Heart left ventricle (tissue), 16 donors: Measurements from ENCODE around the gene ISM1. TPM values are rescaled to one million over a fixed set of nuclear protein-coding genes. Genes with fewer than 3 reads are reported as not detected.

ENCODE experiments used
- ATAC-seq, 4 donors: fragments of 200-7000 bp; cut with Tn5 transposase; one replicate each; pipeline ENCODE4 v1.9.1; 2020 to 2022; ENCODE audit warnings: moderate library complexity in 4 of 4, mild to moderate bottlenecking in 3 of 4, moderate number of reproducible peaks in 1 of 4
- DNase-seq, 5 donors: peaks; one replicate each; pipeline ENCODE4 v3.0.0-alpha.2; 2020
- H3K27ac ChIP-seq, 12 donors: fragments of 200-600 bp; sonication (generic) in 4 of 12; one replicate each; pipeline versions ENCODE4 v1.5.0 to v1.8.0; 2016 to 2022; ENCODE audit warnings: mild to moderate bottlenecking in 2 of 12
- H3K27me3 ChIP-seq, 9 donors: fragments of 200-600 bp; sonication (generic) in 2 of 9; one replicate each; pipeline versions ENCODE4 v1.5.1 to v1.8.0; 2016 to 2022; ENCODE audit warnings: mild to moderate bottlenecking in 3 of 9
- H3K36me3 ChIP-seq, 9 donors: fragments of 200-600 bp; sonication (generic) in 2 of 9; one replicate each; pipeline versions ENCODE4 v1.5.0 to v1.8.0; 2018 to 2022; ENCODE audit warnings: mild to moderate bottlenecking in 2 of 9
- H3K4me1 ChIP-seq, 12 donors: fragments of 200-600 bp; sonication (generic) in 4 of 12; one replicate each; pipeline versions ENCODE4 v1.5.0 to v1.8.0; 2016 to 2022; ENCODE audit warnings: mild to moderate bottlenecking in 3 of 12
- H3K4me3 ChIP-seq, 12 donors: fragments of 200-600 bp; sonication (generic) in 4 of 12; one replicate each; pipeline versions ENCODE4 v1.5.0 to v1.8.0; 2017 to 2022; ENCODE audit warnings: mild to moderate bottlenecking in 9 of 12, moderate library complexity in 4 of 12
- H3K9me3 ChIP-seq, 12 donors: fragments of 200-600 bp; sonication (generic) in 4 of 12; one replicate each; pipeline versions ENCODE4 v1.5.0 to v1.8.0; 2016 to 2022; ENCODE audit warnings: mild to moderate bottlenecking in 1 of 12
- POLR2A ChIP-seq, 2 donors: fragments of 450-650 bp; IDR thresholded peaks; one replicate each; pipeline ENCODE4 v1.6.1; 2017; ENCODE audit warnings: antibody characterized with exemption in 2 of 2, mild to moderate bottlenecking in 2 of 2, moderate library complexity in 2 of 2
- WGBS, 4 donors: extraction: QIAGEN DNeasy Blood & Tissue Kit in 2 of 4; methylation state at CpG; one replicate each; pipeline versions ENCODE4 v1.1.5 to v1.1.7; 2013 to 2018; 5-methylcytosine and 5-hydroxymethylcytosine counted together
- intact Hi-C, 10 donors: fragments of 100-400 bp; cut with DNase I; formaldehyde crosslinking; loops; one replicate each; pipeline versions ENCODE4 v1.11.1 to v1.14.2; 2022
- polyA plus RNA-seq, 2 donors: library from polyadenylated mRNA; stranded (reverse); fragments of 200-250 nt; gene quantifications; one replicate each; pipeline ENCODE4 v1.2.3, GENCODE V29; 2013
- total RNA-seq, 9 donors: library from RNA; depleted of rRNA in 2 of 9; stranded (reverse); fragments of >200 nt in 2 of 9; fragmentation: NEBNext Ultra II Directional in 3 of 9; extraction: Animal tissue kit (Norgen Biotek cat#: 25700) in 3 of 9; gene quantifications; one replicate each; pipeline versions ENCODE4 v1.1.0 to v1.2.4, GENCODE V29; 2016 to 2023
- TF ChIP-seq, protein P1 (sequence below), 12 donors: fragments of 200-600 bp; sonication (generic) in 4 of 12; IDR thresholded peaks; one replicate each; pipeline versions ENCODE4 v1.5.0 to v1.8.0; 2018 to 2022; ENCODE audit warnings: antibody characterized with exemption in 12 of 12, mild to moderate bottlenecking in 5 of 12
- donor health status: ischemic (EF 13 %, LVEDD 7.1; RV severe dilation, severe dysfunction).
- donor health status: healthy with polysubstance abuse.
- donor health status: DM: no; HTN: yes; CAD: no.
- donor health status: DM: no; HTN: no; CAD: no.
- donor health status: ischemic (EF 25% LVEDD 6.9; RV normal size, moderate dysfunction).
- donor health status: ischemic (EF 25% LVEDD 5.7; RV mildly dilated, moderate dysfunction).
- donor health status: healthy.
- donor health status: DM: yes; HTN: yes; CAD: no.
- donor health status: ischemic (EF 35%, LVEDD 5.7; RV mildly dilated, moderate dysfunction).
- donor health status: nonischemic (EF 11% LVEDD 7.7; RV severe dilation, severe dysfunction).
- donor health status: DM: yes; HTN: yes; CAD: no.
- donor health status: PGD.
- donor health status: ischemic (EF 29% LVEDD 5.4; RV normal size, mild dysfunction).
- donor health status: nonischemic (EF 23%, LVEDD 6.1; RV moderate dilation, normal function).

The ISM1 gene
- total and polyA plus RNA-seq, 11 donors: 0.46 to 2.9 (median 1.4) TPM

DNA sequence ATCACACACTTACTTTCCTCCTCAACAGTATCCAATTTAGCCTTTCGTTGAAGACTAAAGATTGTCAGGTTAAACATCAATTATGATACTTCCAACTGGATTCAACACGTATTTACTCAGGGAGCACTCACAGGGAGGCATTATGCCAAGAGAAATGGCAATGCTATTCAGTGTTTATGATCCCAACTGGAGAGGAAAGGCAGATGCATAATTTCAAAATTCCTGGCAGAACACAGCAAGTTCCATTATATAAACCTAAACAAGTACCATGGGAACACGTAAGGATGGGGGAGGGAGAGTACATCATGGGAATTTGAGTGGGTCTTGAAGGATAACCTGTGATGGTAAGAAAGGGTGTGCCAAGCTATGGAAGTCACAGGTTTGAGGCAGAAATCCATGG lies 112.7 kb downstream of the ISM1 start:
- H3K4me3 ChIP-seq: no peak overlapping the region
- no peaks in the 10 kb centered on the region for H3K36me3 ChIP-seq
- H3K27me3 ChIP-seq: no peaks in the 10 kb centered on the region
- intact Hi-C loops: no loop called here
- H3K9me3 ChIP-seq: no peaks in the 10 kb centered on the region
- ATAC-seq (no peak), DNase-seq (no peak)
- TF ChIP-seq, protein P1, sequence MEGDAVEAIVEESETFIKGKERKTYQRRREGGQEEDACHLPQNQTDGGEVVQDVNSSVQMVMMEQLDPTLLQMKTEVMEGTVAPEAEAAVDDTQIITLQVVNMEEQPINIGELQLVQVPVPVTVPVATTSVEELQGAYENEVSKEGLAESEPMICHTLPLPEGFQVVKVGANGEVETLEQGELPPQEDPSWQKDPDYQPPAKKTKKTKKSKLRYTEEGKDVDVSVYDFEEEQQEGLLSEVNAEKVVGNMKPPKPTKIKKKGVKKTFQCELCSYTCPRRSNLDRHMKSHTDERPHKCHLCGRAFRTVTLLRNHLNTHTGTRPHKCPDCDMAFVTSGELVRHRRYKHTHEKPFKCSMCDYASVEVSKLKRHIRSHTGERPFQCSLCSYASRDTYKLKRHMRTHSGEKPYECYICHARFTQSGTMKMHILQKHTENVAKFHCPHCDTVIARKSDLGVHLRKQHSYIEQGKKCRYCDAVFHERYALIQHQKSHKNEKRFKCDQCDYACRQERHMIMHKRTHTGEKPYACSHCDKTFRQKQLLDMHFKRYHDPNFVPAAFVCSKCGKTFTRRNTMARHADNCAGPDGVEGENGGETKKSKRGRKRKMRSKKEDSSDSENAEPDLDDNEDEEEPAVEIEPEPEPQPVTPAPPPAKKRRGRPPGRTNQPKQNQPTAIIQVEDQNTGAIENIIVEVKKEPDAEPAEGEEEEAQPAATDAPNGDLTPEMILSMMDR (IDR thresholded peaks at IDR 0.05): no peak
- TF ChIP-seq POLR2A (IDR thresholded peaks at IDR 0.05): no peak
- WGBS, 4 donors: 65 to 75% (median 69%) methylated on average over 3 of the region's 3 CpGs
- H3K4me1 ChIP-seq: no peaks in the 10 kb centered on the region
- H3K27ac ChIP-seq: peak overlapping the region in 1 of 12 donors; percentile 49

DNA sequence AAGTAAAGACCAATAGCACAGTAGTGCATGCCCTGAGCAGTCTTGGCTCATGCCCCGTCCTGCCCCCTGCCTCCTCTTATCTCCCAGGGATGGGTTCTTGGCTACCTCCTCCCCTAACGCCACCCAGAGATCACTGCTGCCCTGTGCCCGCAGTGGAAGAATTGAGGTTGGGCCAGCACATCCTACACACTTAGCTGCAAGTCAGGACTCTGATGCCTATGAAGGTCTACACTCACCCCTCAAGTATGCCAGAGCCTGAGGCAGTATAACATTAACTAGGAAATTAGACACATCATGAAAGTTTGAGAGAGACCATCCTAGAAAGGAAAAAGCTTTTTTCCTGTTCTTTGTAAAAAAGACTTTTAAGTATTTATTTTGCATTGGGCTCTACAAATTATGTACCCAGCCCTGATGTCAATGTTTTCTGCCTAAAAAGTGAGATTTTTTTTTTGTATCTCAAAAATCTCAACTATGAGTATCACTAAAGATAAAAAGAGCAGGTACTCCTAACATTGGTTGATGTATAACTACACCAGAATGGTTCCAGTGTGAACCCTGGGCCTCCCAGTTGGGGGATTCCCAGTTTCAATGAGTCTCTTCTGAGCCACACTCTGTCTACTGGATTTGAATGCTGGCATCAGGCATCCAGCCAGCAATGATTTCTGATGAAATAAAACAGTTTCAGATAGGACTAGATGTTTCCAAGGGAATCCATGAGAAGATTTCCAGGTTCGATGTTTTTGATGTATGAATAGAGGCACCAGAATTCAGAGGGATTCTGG lies 115.4 kb downstream of the ISM1 start:
- ATAC-seq: no peak
- intact Hi-C loops: no loop called here

DNA sequence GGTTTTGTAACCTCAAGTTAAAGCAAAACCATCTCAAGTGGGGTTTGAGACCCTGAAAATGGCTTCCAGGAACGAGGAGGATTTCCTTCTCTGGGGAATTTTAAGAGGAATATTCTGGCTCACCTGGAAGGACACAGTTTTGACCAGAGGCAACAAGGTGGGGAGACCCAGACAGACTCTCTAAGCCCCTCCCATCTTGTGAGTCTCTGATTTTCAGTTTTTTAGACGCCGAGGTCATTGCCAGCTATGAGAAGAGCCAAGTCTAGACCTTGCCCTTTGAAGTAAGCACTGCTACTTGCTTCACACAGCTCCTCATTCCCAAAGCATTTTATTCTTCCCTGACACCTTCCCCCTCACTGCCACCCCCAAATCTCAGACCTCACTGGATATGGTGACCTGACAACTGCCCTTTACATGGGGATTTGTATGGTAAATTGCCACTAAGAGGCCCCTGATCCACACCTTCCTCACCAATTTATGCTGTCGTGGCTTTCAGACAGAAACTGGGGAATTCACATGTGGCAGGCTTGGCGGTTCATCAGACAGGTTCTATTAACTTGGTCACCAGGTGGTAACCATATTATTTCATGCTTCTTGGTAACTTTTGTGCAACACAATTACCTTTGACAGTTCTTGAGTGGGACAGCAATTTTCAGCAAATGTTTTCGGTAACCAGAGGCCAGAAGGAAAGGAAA lies 116.2 kb downstream of the ISM1 start:
- TF ChIP-seq POLR2A (IDR thresholded peaks at IDR 0.05): no peak
- Histone ChIP-seq H3K9me3 (no peaks in the 10 kb centered on the region), H3K4me3 (no peak overlapping the region), H3K27me3 (no peaks in the 10 kb centered on the region), H3K4me1 (no peaks in the 10 kb centered on the region), H3K36me3 (no peaks in the 10 kb centered on the region), H3K27ac (no peak overlapping the region)
- DNase-seq (no peak), ATAC-seq (no peak)
- intact Hi-C loops: no loop called here
- 69 to 77% (median 75%) methylated on average over 6 of the region's 6 CpGs for WGBS, 4 donors

More for the DNA sequence above, 115.4 kb downstream of the ISM1 start:
- H3K9me3 ChIP-seq: no peaks in the 10 kb centered on the region
- no peak overlapping the region for H3K27ac ChIP-seq
- H3K36me3 ChIP-seq: no peaks in the 10 kb centered on the region
- no peaks in the 10 kb centered on the region for H3K4me1 ChIP-seq
- 89 to 93% (median 92%) methylated on average over 4 of the region's 4 CpGs for WGBS, 4 donors
- TF ChIP-seq POLR2A (IDR thresholded peaks at IDR 0.05): no peak
- TF ChIP-seq, protein P1 (IDR thresholded peaks at IDR 0.05): no peak
- H3K4me3 ChIP-seq: no peak overlapping the region
- no peaks in the 10 kb centered on the region for H3K27me3 ChIP-seq
- DNase-seq: no peak

DNA sequence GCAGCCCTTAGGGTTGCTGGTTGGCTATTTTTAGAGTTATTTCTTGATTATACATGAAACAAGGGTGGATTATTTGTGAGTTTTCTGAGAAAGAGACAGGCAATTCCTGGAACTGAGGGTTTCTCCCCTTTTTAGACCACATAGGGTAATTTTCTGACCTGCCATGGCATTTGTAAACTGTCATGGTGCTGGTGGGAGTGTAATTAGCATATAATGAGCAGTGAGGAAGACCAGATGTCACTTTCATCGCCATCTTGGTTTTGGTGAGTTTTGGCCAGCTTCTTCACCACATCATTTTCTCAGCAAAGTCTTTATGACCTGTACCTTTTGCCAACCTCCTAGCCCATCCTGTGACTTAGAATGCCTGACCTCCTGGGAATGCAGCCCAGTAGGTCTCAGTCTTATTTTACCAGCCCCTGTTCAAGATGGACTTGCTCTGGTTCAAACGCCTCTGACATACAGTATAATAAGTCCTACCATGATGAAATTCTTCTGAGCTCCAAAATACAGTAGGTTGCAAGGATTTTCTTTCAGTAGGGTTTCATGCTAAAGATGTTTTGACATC lies 117.1 kb downstream of the ISM1 start:
- intact Hi-C loops: no loop called here
- no peaks in the 10 kb centered on the region for H3K36me3 ChIP-seq
- DNase-seq (no peak), ATAC-seq (no peak)
- no peak overlapping the region for H3K4me3 ChIP-seq
- H3K27ac ChIP-seq: no peak overlapping the region
- TF ChIP-seq, protein P1 (IDR thresholded peaks at IDR 0.05): no peak
- TF ChIP-seq POLR2A (IDR thresholded peaks at IDR 0.05): no peak
- H3K9me3 ChIP-seq: no peaks in the 10 kb centered on the region
- 68 to 93% (median 89%) methylated on average over 2 of the region's 2 CpGs for WGBS, 4 donors
- H3K27me3 ChIP-seq: no peaks in the 10 kb centered on the region
- no peaks in the 10 kb centered on the region for H3K4me1 ChIP-seq
